HG03378 (cell line): Measurements from ENCODE around the gene DEGS1.
A peak's percentile ranks its signal among the peaks of the same experiment; 100 is the strongest.

ENCODE experiments used
- ATAC-seq: cut with Tn5 transposase; IDR thresholded peaks from one replicate; pipeline ENCODE4 v1.9.1; 2021; ENCODE audit warnings: mild to moderate bottlenecking, moderate library complexity; ENCODE audit not compliant: unreplicated experiment

Gene DEGS1

DNA sequence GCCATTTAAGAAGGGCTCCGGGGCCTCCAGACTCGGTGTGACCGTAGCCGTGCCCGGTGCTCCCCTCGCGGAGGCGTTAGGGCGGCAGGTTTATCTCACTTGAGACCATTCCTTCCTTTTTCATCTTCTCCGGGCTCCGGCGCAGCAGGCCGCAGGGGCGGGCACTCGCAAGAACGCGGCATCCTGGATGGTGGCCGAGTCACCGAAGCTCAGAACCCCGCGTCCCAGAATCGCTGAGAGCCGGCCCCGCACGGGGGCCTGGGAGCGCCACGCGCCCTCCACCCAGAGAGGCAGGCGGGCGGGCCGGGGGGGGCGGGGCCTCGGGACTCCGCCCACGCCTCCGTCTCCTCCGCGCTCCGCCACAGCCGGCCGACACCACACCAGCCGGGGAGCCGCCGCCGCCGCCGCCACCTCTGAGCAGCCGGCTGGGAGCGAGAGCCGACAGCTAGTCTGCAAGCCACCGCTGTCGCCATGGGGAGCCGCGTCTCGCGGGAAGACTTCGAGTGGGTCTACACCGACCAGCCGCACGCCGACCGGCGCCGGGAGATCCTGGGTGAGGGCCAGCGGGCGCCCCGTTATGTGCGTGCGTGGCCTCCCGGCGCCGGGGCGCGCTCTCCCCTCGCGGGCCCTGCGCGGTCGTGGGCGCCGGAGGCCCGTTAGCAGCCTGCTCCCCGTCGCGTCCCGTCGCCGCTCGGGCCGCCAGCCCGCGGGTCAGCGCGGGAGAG lies at the start of gene DEGS1:
Gene DEGS1 (plus strand): TSS at position 375 of the 725 bp plus-strand sequence. CDS start 97 bp downstream, at position 472.
- ATAC-seq = peak; percentile 42

DNA sequence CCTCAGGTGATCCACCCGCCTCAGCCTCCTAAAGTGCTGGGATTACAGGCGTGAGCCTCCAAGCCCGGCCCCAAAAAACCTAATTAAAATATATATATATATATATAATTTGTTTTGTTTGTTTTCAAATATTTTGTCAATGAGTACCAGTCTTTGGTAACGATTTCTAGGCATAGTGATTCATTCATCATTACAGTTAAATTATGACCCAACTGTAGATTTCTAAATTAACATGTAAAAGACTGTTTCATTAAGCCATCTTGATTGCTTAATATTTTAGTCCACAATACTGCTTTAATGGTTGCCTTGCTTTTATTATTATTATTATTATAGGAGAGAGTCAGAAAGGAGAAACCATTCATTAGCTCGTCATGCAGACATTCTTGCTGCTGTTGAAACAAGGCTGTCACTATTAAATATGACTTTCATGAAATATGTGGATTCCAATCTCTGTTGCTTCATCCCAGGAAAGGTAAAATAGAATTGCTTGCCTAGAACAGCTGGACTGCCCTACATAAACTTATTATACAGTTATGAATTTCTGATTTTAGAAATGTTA lies 49.2 kb upstream of the DEGS1 start:
- ATAC-seq = no peak

DNA sequence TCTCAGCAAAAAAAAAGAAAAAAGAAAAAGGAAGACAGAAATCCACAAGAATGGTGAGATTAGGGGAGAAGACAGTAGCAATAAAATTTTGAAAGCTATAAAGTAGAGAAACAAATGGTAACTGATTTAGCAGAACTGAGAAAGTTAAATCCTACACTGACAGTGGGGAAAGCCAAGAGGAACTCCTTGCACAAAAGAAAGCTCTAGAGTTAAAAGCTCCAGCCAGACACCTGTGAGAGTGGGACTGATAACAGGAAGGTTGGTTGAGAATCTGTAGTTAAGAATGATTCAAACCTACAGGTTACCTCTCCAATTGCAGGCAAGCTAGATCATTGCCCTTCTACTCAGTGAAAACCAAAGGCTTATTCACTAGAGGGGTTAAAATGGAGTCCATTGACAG lies 45.5 kb upstream of the DEGS1 start:
- ATAC-seq = no peak

DNA sequence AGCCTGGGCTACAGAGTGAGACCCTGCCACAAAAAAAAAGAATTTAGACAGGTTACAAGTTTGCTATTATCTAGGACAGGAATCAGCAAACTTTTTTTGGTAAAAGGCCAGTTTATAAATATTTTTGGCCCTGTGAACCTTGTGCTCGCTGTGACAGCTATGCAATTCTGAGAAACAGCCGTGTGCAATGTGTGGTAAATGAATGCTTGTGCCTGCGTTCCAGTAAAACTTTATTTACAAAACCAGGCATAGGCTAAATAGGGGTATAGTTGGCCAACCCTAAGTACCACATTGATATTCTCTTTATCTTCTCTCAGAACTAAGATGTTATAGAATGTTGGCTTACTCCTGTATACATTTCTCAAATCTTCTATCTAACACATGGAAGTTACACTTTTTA lies 44.8 kb upstream of the DEGS1 start:
- ATAC-seq = no peak

DNA sequence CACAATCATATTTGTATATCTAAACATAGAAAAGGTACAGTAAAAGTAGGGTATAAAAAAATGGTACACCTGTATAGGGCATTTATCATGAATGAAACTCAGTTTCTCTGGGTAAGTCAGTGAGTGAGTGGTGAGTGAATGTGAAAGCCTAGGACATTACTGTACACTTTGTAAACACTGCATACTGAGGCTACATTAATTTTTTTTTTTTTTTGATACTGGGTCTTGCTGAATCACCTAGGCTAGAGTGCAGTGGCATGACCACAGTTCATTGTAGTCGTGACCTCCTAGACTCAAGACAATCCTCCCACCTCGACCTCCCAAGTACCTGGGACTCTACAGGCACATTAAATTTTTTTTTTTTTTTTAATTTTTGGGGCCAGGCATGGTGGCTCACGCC lies 41.3 kb upstream of the DEGS1 start:
- ATAC-seq = no peak

DNA sequence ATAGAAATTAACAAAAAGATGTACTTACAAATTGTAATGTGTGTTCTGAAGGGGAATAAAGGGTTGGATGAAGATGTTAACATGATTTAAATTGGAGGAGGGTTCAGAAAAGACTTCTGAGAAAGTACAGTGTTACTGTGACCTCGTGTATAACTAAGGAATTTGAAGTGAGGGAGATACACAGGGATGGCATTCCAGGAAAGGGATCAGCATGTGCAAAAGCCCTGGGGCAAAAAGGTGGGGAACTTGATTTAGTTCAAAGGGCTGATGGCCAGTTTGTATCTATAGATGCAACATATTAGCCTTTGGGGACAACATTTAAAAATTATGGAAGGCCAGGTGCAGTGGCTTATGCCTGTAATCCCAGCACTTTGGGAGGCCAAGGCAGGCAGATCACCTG lies 33.3 kb upstream of the DEGS1 start:
- no peak for ATAC-seq

DNA sequence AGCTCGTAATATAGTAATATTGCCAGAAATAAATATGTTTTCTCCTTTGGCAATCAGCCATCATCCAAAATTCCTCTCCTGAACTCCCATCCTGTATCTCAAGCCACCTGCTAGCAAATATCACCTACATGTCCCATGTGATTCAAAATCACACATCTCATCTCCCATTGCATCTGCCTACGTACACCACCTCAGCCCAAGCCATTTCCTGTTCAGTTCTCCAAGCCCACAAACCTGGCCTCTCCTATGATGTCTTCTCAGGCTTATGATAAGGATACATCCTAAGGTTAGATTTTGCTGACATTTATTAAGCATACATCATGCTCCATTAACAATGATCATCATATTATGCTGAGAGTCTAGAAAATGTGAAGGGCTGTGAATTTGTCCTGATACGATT lies 31.9 kb upstream of the DEGS1 start:
- no peak for ATAC-seq

DNA sequence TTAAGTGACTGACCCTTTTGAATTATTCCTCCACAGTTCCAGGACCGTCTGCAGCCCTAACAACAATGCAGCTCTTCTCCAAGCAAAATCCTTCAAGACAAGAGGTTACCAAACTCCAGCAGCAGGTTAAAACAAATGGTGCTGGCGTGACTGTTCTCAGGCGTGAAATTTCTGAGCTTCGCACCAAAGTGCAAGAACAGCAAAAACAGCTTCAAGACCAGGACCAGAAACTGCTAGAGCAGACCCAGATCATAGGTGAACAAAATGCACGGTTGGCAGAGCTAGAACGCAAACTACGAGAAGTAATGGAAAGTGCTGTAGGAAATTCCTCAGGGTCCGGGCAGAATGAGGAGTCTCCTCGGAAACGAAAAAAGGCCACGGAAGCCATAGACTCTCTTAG lies 25.7 kb upstream of the DEGS1 start:
- ATAC-seq = no peak

DNA sequence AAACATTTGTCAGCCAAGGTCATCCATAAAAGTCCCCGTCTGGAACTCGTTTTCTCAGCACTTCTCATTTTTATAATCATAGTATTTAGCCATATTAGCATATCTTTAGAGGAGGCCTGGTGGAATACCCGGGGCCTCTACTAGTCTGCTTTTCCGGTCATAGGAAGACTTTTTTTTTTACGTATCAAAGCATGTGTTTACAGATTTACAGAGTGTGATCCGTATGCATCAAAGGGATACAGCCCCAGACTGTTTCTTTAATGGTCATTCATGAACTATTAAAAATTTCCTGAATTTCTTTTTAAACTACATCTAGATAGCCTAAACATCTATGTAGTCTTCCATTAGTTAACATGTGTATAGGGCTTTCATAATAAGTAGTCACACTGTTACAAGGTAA lies 23.5 kb upstream of the DEGS1 start:
- no peak for ATAC-seq

DNA sequence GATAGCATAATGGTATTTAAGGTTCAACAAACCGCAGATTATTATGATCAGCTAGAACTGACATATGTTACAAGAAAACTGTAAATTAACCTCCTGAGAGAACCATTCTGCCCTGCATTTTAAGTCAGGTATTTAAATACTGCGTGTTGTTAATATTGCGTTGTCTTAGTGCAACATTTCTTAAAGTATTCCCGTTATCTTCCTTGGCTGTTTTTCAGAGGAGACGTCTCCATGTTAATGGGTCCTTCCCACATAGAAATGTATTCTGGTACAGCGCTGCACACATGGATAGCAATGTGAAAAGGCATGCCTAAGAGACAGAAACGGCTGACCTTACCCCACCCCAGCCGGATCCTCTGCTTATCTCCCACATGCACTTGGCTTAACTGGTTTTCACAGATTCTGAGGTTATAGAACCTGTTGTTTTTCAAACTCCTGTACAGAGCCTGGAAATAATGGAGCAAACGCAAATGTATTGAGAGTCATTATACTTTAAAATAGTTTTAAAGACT lies 22.8 kb upstream of the DEGS1 start:
- ATAC-seq = no peak

DNA sequence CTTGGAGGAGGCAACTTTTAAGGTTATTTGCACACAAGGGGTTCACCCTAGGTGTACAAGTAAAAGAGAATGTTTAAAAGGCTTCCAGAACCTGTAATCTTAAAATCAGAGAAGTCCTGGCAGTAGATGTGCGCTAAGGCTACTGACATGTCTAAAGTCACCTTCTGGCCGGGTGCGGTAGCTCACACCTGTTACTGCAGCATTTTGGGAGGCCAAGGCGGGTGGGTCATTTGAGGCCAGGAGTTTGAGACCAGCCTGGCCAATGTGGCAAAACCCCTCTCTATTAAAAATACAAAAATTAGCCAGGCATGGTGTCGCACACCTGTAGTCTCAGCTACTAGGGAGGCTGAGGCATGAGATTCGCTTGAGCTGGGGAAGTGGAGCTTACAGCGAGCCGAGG lies 20.3 kb upstream of the DEGS1 start:
- ATAC-seq = no peak

DNA sequence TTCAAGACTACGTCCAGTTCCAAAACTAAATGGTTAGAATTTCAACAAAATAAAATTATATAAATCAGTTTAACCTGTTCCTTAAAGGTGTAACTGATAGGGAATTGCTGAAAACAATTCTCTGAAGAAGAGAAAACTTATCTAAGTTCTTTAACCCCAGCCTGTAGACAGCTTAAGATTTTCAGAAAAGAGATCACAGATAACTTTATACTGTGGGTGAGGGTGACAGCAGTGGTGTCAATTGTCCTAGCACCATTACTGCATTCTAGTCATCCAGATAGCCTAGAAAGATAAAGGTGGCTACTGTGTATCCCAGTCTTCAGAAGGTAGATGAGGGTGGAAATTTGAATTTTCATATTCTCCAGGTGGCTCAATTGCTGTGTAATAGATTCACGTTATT lies 19.7 kb upstream of the DEGS1 start:
- ATAC-seq = no peak

DNA sequence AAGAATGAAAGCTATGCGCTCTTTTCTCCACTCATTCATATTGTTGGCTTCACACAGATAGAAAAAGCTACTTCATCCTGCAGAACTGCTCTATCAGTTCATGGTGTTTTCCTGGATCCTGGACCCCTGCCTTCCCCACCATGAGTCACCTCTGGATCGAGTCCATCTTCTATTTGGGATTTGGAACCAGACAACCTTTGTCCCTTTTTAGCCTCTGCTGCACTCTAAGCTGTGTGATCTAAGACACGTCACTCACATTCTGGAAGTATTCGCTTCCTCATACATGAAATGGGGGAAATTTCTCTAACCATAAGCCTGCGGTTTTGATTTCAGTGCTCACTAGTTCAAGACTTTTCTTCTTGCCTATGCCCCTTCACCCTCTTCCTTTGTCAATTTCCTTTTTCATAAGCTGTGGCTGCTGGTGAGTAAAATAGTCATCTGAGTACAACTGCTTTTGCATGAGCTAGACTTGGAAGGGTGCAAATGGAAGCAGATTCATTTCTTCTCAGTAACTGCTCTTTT lies 14.1 kb upstream of the DEGS1 start:
- ATAC-seq = peak; percentile 98

DNA sequence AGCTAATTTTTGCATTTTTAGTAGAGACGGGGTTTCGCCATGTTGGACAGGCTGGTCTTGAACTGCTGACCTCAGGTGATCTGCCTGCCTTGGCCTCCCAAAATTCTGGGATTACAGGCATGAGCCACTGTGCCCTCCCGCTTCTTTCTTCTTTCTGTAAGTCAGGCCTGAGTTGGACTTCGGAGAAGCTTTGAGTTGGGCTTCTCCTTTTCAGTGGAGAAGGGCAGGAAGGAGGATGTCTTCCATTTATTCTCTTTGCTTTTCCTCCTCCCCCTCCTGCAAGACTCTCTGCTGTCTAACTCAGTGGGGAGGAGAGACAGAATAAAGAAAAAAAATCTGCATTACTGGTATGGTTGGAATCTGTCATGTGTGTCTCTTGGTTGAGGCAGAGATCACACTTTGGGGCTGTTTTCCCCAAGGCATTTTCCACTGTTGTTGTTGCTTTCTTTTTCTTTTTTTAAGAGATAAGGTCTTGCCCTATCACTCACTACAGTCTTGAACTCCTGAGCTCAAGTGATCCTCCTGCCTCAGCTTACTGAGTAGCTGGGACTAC lies 13.2 kb upstream of the DEGS1 start:
- ATAC-seq = no peak

DNA sequence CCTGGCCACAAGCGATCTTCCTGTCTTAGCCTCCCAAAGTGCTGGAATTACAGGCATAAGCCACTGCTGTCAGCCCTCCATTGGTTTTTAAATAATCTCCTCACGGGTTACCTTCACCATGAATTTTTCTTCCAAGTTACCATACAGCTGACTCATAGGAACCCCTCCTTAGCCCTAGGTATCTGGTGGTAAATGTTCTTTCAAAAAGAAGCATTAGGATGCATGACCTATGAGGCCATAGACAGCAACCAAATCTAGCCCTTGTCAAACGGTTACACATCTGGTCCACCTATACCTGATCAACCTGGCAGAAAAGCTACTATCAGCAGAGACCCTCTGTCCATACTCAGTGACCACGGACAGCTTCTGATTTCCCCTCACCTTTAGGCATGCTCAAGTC lies 12.7 kb upstream of the DEGS1 start:
- ATAC-seq = no peak

DNA sequence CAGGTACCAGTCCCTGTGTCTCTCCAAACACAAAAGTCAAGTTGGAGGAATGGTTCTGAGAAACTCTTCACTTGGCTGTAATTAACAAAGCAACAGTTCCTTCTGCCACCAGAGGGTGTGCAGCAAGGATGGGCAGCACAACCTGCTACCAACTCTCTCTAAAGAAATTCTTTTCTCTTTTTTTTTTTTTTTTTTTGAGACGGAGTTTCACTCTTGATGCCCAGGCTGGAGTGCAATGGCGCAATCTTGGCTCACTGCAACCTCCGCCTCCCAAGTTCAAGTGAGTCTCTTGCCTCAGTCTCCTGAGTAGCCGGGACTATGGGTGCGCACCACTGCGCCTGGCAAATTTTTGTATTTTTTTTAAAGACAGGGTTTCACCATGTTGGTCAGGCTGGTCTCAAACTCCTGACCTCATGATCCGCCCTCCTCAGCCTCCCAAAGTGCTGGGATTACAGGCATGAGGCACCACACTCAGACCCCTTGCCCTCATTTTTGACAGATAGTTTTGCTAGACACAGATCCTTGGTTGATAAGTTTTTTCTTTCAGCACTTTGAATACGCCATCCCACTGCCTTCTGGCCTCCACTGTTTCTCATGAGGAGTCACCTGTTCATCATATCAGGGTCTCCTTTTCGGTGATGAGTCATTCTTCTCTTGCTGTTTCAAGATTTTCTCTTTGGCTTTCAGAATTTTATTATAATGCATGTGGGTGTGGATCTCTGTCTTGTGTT lies 12.1 kb upstream of the DEGS1 start:
- ATAC-seq = no peak

DNA sequence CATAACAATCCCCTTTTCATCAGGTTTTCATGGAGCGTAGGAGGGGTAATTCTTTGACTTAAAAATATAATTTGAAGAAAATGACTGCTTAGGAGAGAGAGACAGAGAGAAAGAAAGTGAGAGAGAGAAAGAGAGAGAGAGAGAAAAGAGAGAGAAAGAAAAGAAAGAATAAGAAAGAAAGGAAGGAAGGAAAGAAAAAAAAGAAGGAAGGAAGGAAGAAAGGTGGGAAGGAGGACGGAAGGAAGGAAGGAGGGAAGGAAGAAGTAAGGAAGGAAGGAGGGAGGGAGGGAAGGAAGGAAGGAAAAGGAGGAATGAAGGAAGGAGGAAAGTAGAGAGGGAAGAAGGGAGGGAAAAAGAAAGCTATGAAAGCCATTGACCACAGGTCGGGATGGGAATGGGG lies 10.8 kb upstream of the DEGS1 start:
- ATAC-seq = no peak

DNA sequence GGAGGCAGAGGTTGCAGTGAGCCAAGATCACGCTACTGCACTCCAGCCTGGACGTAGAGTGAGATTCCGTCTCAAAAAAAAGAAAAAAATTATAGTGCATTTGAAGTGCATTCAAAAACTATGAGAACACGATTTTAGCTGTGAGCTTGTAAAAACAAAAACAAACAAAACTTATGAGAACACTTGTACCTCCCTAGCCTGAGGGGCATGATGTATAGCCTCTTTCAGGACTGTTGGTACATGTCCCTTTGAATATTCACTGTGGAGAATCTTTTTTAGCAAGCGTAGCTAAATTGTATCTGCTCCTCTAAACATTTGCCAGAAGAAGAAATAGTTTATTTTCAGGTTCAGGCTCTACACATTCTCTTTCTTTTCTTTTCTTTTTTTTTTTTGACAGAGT lies 9.5 kb upstream of the DEGS1 start:
- ATAC-seq = no peak

DNA sequence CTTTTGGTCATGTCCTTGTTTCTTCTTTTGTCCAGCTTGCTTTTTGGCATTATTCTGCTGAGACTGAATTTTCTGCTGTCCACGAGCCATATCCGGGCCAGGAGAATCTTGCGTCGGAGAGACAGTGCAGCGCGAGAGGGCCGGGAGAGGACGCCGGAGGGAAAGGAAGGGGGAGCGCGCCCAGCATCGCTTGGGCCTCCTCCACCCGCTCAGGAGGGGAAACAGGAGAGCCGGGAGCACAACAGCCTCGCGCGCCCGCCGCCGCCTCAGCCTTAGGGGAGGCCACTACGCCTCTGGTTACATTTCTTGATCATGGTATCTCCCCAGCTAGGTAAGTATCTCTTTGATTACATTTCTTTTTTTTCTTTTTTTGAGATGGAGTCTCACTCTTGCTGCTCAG lies 7.4 kb upstream of the DEGS1 start:
- ATAC-seq = no peak

DNA sequence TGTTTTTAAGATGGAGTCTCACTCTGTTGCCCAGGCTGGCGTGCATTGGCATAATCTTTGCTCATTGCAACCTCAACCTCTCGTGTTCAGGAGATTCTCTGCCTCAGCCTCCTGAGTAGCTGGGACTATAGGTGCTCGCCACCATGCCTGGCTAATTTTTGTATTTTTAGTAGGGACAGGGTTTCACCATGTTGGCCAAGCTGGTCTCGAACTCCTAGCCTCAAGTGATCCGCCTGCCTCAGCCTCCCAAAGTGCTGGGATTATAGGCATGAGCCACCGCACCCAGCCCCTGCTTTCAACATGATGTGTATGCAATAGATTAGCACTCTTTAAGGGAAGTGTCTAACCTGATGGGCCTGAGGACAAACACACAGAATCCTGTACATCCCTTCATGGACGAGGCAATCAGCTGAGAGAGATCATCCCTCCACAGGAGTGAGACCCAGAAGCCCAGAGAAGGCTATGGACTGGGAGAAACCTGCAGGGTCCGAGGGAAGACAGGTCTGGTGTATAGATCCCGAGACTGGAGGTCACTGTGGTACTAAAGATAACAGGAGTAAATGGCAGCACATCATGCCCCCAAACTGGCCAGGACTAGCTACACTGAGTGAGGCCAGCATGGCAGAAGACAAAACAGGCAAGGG lies 5.6 kb upstream of the DEGS1 start:
- no peak for ATAC-seq

DNA sequence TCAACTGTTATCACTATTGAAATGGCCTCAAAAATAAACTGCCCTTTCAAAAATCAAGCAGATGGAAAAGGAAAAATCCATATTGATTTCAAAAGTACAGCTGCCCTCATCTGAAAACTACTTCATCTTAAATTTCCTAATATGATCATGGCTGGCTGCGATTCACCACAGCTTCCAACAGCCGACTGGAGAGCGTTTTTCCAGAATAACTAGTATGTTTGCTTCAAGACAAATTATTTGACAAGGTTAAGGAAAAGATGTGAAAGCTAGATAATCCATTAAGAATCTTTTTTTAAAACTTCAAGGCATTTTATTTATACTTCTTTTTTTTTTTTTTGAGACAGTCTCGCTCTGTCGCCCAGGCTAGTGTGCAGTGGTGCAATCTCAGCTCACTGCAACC lies 4.1 kb upstream of the DEGS1 start:
- no peak for ATAC-seq
